ENCODE data around the gene CDK14. TPM values are rescaled to one million over a fixed set of nuclear protein-coding genes. Genes with fewer than 3 reads are reported as not detected.
"Not testable (repeated sequence)": the region's sequence is repeated elsewhere in the genome, so short reads cannot be mapped to it uniquely, and the experiment has no call there.

CDK14 gene
- polyA plus RNA-seq, 1 donor from 2014 or later = 25.1 TPM

GRCh38 chr7:90755041-90755440 is 158.9 kb downstream of the CDK14 start:
- Histone ChIP-seq H3K27me3 (ENCODE audit: insufficient read depth, low read depth, low read length) (no peaks in the 10 kb centered on the region), H3K9me2 (ENCODE audit: insufficient read depth, low read length) (no peaks in the 10 kb centered on the region), H2AFZ (ENCODE audit: low read depth, low read length) (no peak overlapping the region), H3K4me2 (ENCODE audit: low read length) (no peak overlapping the region), H3K79me2 (replicated peaks; ENCODE audit: insufficient read depth, low read length) (no peaks in the 10 kb centered on the region), H3K27ac (ENCODE audit: low read length) (no peak overlapping the region), H3K36me3 (ENCODE audit: insufficient read depth, low read length) (no peaks in the 10 kb centered on the region), H3F3A (ENCODE audit: insufficient read depth, low read length, poor library complexity, severe bottlenecking) (no peaks in the 10 kb centered on the region), H3K9me3 (ENCODE audit: low read length) (no peaks in the 10 kb centered on the region), H4K20me1 (ENCODE audit: insufficient read depth) (no peaks in the 10 kb centered on the region), H3K4me3 (ENCODE audit: low read length) (no peak overlapping the region), H3K9ac (ENCODE audit: low read length) (no peak overlapping the region)
- no peak for TF ChIP-seq EP300 (conservative IDR thresholded peaks at IDR 0.05; ENCODE audit: poor library complexity, severe bottlenecking)
- no peak for TF ChIP-seq MXI1 (conservative IDR thresholded peaks at IDR 0.05; ENCODE audit: poor library complexity, severe bottlenecking)
- TF ChIP-seq CTCF (IDR thresholded peaks at IDR 0.05; ENCODE audit: poor library complexity, severe bottlenecking) = no peak
- no peak for TF ChIP-seq EZH2 (IDR thresholded peaks at IDR 0.05; ENCODE audit: borderline replicate concordance, insufficient read depth, low read length, poor library complexity, severe bottlenecking)
- TF ChIP-seq POLR2AphosphoS5 (IDR thresholded peaks at IDR 0.05) = no peak
- TF ChIP-seq REST (IDR thresholded peaks at IDR 0.05; ENCODE audit: borderline replicate concordance) = no peak
- TF ChIP-seq SMC3 (conservative IDR thresholded peaks at IDR 0.05; ENCODE audit: poor library complexity) = no peak
- no peak for TF ChIP-seq RAD21 (conservative IDR thresholded peaks at IDR 0.05)
- TF ChIP-seq TAF1 (IDR thresholded peaks at IDR 0.05; ENCODE audit: low read depth) = no peak

- H3K36me3 ChIP-seq (ENCODE audit: insufficient read depth, low read length) = no peaks in the 10 kb centered on the region
- H2AFZ ChIP-seq (ENCODE audit: low read depth, low read length) = no peak overlapping the region
- H3F3A ChIP-seq (ENCODE audit: insufficient read depth, low read length, poor library complexity, severe bottlenecking) = no peaks in the 10 kb centered on the region
- no peak overlapping the region for H3K9ac ChIP-seq (ENCODE audit: low read length)
- TF ChIP-seq MXI1 (conservative IDR thresholded peaks at IDR 0.05; ENCODE audit: poor library complexity, severe bottlenecking) = no peak
- TF ChIP-seq SMC3 (conservative IDR thresholded peaks at IDR 0.05; ENCODE audit: poor library complexity) = no peak
- no peak for TF ChIP-seq POLR2AphosphoS5 (IDR thresholded peaks at IDR 0.05)
- TF ChIP-seq EP300 (conservative IDR thresholded peaks at IDR 0.05; ENCODE audit: poor library complexity, severe bottlenecking) = no peak
- TF ChIP-seq RAD21 (conservative IDR thresholded peaks at IDR 0.05) = no peak
- TF ChIP-seq CTCF (IDR thresholded peaks at IDR 0.05; ENCODE audit: poor library complexity, severe bottlenecking) = no peak
- no peaks in the 10 kb centered on the region for H3K9me2 ChIP-seq (ENCODE audit: insufficient read depth, low read length)
- H3K27me3 ChIP-seq (ENCODE audit: insufficient read depth, low read depth, low read length) = no peaks in the 10 kb centered on the region
- no peak overlapping the region for H3K27ac ChIP-seq (ENCODE audit: low read length)
- no peak overlapping the region for H3K4me3 ChIP-seq (ENCODE audit: low read length)
- H3K9me3 ChIP-seq (ENCODE audit: low read length) = no peaks in the 10 kb centered on the region
- H3K79me2 ChIP-seq (replicated peaks; ENCODE audit: insufficient read depth, low read length) = no peaks in the 10 kb centered on the region
- H3K4me2 ChIP-seq (ENCODE audit: low read length) = no peak overlapping the region
- H4K20me1 ChIP-seq (ENCODE audit: insufficient read depth) = no peaks in the 10 kb centered on the region
These were observed 160.2 kb downstream of the CDK14 start for GRCh38 chr7:90756366-90756765.

GRCh38 chr7:90757565-90757950 is 161.4 kb downstream of the CDK14 start:
- H2AFZ ChIP-seq (ENCODE audit: low read depth, low read length); H3K9ac ChIP-seq (ENCODE audit: low read length); H3K4me3 ChIP-seq (ENCODE audit: low read length); H3K27ac ChIP-seq (ENCODE audit: low read length); H3K27me3 ChIP-seq (ENCODE audit: insufficient read depth, low read depth, low read length); H4K20me1 ChIP-seq (ENCODE audit: insufficient read depth); H3K9me2 ChIP-seq (ENCODE audit: insufficient read depth, low read length); H3F3A ChIP-seq (ENCODE audit: insufficient read depth, low read length, poor library complexity, severe bottlenecking); H3K9me3 ChIP-seq (ENCODE audit: low read length); H3K36me3 ChIP-seq (ENCODE audit: insufficient read depth, low read length); H3K4me2 ChIP-seq (ENCODE audit: low read length); H3K79me2 ChIP-seq (replicated peaks; ENCODE audit: insufficient read depth, low read length): not testable (repeated sequence)
